Measurements from ENCODE around the gene BPIFB2. TPM values are rescaled to one million over a fixed set of nuclear protein-coding genes. Genes with fewer than 3 reads are reported as not detected.

Gene BPIFB2
- total RNA-seq, 1 donor from 2014 or later: not detected

GRCh38 chr20:33000802-33001466 is 6.6 kb upstream of the BPIFB2 start:
- TF ChIP-seq EZH2 (IDR thresholded peaks at IDR 0.05; ENCODE audit: insufficient read depth, low read length): no peak
- TF ChIP-seq, protein P1, sequence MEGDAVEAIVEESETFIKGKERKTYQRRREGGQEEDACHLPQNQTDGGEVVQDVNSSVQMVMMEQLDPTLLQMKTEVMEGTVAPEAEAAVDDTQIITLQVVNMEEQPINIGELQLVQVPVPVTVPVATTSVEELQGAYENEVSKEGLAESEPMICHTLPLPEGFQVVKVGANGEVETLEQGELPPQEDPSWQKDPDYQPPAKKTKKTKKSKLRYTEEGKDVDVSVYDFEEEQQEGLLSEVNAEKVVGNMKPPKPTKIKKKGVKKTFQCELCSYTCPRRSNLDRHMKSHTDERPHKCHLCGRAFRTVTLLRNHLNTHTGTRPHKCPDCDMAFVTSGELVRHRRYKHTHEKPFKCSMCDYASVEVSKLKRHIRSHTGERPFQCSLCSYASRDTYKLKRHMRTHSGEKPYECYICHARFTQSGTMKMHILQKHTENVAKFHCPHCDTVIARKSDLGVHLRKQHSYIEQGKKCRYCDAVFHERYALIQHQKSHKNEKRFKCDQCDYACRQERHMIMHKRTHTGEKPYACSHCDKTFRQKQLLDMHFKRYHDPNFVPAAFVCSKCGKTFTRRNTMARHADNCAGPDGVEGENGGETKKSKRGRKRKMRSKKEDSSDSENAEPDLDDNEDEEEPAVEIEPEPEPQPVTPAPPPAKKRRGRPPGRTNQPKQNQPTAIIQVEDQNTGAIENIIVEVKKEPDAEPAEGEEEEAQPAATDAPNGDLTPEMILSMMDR (IDR thresholded peaks at IDR 0.05; ENCODE audit: insufficient read depth, low read depth, low read length): no peak
- no peak for FAIRE-seq
- no peak overlapping the region for H2AFZ ChIP-seq (ENCODE audit: low read depth, low read length)
- no peaks in the 10 kb centered on the region for H3K4me1 ChIP-seq (ENCODE audit: insufficient read depth, low read length)
- H3K36me3 ChIP-seq (ENCODE audit: insufficient read depth, low read length): no peaks in the 10 kb centered on the region
- H3K4me3 ChIP-seq (ENCODE audit: insufficient read depth, low read depth, low read length): no peak overlapping the region
- H3K27me3 ChIP-seq (ENCODE audit: insufficient read depth, low read length): no peaks in the 10 kb centered on the region
- Mint-ChIP-seq H3K9me3 (ENCODE audit: unreplicated experiment) (peaks cover 2% of the 10 kb centered on the region), H3K4me1 (ENCODE audit: low read depth, unreplicated experiment) (no peaks in the 10 kb centered on the region), H3K36me3 (ENCODE audit: low read depth, unreplicated experiment) (no peaks in the 10 kb centered on the region), H3K27ac (ENCODE audit: unreplicated experiment) (no peak overlapping the region), H3K27me3 (ENCODE audit: low read depth, unreplicated experiment) (peaks cover 12% of the 10 kb centered on the region), H3K4me3 (ENCODE audit: unreplicated experiment) (no peak overlapping the region)
- H4K20me1 ChIP-seq (ENCODE audit: insufficient read depth, low read length): no peaks in the 10 kb centered on the region
- H3K27ac ChIP-seq (ENCODE audit: low read depth, low read length): no peak overlapping the region
- no peak for DNase-seq (ENCODE audit: low read depth)
- H3K79me2 ChIP-seq (ENCODE audit: insufficient read depth, low read length): no peaks in the 10 kb centered on the region
- no peaks in the 10 kb centered on the region for H3K9me3 ChIP-seq (ENCODE audit: insufficient read depth, low read depth, low read length)
- no peak overlapping the region for H3K9ac ChIP-seq (ENCODE audit: low read length)
- H3K4me2 ChIP-seq (ENCODE audit: low read length): no peak overlapping the region

DNA sequence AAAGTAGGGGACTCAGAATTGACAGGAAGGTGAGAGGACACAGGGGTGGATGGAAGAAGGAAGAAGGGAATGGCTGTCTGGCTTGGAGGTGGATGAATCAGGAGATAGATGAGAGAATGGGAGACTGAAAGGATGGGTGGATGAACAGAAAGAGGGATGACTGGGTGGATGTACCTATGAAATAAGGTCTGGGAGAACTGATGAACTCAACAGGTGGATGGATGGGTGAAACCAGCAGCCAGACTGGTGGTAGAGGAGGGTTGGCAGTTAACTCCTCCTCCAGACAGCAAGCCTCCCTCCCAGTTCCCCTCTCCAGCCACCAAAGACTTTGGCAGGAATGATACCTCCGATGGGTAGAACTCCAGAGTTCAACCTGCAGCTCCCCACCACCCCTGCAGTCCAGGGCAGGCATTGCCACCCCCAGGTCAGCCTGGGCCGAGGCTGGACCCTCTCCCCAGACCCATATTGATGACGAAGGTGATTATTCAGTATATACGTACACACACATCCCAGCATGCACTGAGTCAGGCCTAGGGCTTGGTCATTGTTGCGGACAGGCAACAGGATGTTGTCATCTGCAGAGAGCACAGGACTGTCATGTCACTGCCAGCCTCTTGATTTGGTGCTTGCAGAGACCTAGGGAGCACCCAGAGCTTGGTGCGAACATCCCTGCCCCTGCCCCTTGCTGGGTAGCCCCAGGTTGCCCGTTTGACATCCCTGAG is 5.3 kb upstream of the BPIFB2 start:
- Histone ChIP-seq H3K9ac (ENCODE audit: low read length) (no peak overlapping the region), H4K20me1 (ENCODE audit: insufficient read depth, low read length) (no peaks in the 10 kb centered on the region), H3K36me3 (ENCODE audit: insufficient read depth, low read length) (no peaks in the 10 kb centered on the region), H3K4me2 (ENCODE audit: low read length) (no peak overlapping the region), H2AFZ (ENCODE audit: low read depth, low read length) (no peak overlapping the region), H3K4me1 (ENCODE audit: insufficient read depth, low read length) (no peaks in the 10 kb centered on the region), H3K4me3 (ENCODE audit: insufficient read depth, low read depth, low read length) (no peak overlapping the region), H3K79me2 (ENCODE audit: insufficient read depth, low read length) (no peaks in the 10 kb centered on the region), H3K27me3 (ENCODE audit: insufficient read depth, low read length) (no peaks in the 10 kb centered on the region), H3K27ac (ENCODE audit: low read depth, low read length) (no peak overlapping the region), H3K9me3 (ENCODE audit: insufficient read depth, low read depth, low read length) (no peaks in the 10 kb centered on the region)
- TF ChIP-seq EZH2 (IDR thresholded peaks at IDR 0.05; ENCODE audit: insufficient read depth, low read length): no peak
- TF ChIP-seq, protein P1 (IDR thresholded peaks at IDR 0.05; ENCODE audit: insufficient read depth, low read depth, low read length): no peak
- Mint-ChIP-seq H3K36me3 (ENCODE audit: low read depth, unreplicated experiment) (no peaks in the 10 kb centered on the region), H3K27me3 (ENCODE audit: low read depth, unreplicated experiment) (peaks cover 8% of the 10 kb centered on the region), H3K4me3 (ENCODE audit: unreplicated experiment) (no peak overlapping the region), H3K9me3 (ENCODE audit: unreplicated experiment) (peaks cover 2% of the 10 kb centered on the region), H3K27ac (ENCODE audit: unreplicated experiment) (no peak overlapping the region), H3K4me1 (ENCODE audit: low read depth, unreplicated experiment) (no peaks in the 10 kb centered on the region)
- DNase-seq (ENCODE audit: low read depth): no peak
- no peak for FAIRE-seq

Data from astrocyte (in vitro differentiated cells and primary cell).